OCI-LY1 (cell line): ENCODE data around the gene DYNC1LI2.

Source experiments
- EZH2 ChIP-seq: fragments of 200-600 bp; sonication (generic), shearing (Covaris generic); IDR thresholded peaks from 2 replicates; pipeline ENCODE4 v1.8.0; 2017; ENCODE audit warnings: borderline replicate concordance, mixed run types, mild to moderate bottlenecking, antibody characterized with exemption, low read length, moderate library complexity, mixed read lengths
- TF ChIP-seq, protein P1 (sequence below): fragments of 200-600 bp; sonication (generic), shearing (Covaris generic); IDR thresholded peaks from 2 replicates; pipeline ENCODE4 v1.5.1; 2017; ENCODE audit warnings: mild to moderate bottlenecking, antibody characterized with exemption, low read length, moderate library complexity, mixed read lengths

- TF ChIP-seq, protein P1, sequence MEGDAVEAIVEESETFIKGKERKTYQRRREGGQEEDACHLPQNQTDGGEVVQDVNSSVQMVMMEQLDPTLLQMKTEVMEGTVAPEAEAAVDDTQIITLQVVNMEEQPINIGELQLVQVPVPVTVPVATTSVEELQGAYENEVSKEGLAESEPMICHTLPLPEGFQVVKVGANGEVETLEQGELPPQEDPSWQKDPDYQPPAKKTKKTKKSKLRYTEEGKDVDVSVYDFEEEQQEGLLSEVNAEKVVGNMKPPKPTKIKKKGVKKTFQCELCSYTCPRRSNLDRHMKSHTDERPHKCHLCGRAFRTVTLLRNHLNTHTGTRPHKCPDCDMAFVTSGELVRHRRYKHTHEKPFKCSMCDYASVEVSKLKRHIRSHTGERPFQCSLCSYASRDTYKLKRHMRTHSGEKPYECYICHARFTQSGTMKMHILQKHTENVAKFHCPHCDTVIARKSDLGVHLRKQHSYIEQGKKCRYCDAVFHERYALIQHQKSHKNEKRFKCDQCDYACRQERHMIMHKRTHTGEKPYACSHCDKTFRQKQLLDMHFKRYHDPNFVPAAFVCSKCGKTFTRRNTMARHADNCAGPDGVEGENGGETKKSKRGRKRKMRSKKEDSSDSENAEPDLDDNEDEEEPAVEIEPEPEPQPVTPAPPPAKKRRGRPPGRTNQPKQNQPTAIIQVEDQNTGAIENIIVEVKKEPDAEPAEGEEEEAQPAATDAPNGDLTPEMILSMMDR = no peak
- no peak for TF ChIP-seq EZH2
These were observed 44.9 kb downstream of the DYNC1LI2 start for GRCh38 chr16:66706506-66706880.
